ENCODE results near the gene NT5C3A. TPM values are rescaled to one million over a fixed set of nuclear protein-coding genes. Genes with fewer than 3 reads are reported as not detected.

NT5C3A gene
- total and polyA plus RNA-seq, 2 of the 13 experiments (the other 11 are each of a cell fraction or from before 2014, with no cell fraction given): 16.9 to 34.0 TPM

DNA sequence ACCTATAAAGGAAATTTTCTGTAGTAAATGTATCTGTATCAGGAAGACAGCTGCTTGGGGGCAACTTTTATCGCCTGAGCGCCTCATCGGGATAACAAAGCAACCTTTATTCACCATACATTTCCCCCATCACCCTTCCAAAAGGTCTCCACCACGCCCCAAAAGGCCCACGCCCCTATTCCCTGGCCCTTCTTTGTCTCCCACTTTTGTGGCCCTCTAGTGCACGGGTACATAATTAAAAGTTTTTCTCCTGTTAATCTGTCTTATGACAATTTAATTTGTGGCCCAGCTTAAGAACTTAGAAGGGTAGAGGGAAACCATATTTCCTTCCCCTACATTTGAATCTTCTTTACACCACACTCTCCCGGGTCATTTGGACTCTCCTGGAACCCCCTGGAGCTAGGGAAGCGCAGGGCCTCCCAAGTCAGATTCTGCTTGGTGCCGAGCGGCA lies 46.0 kb upstream of the NT5C3A start:
- H3K79me2 ChIP-seq (ENCODE audit: insufficient read depth, low read length): peaks cover 48% of the 10 kb centered on the region
- ATAC-seq (peak; percentile 65), DNase-seq (ENCODE audit: low spot score) (no peak), FAIRE-seq (no peak)
- H3K27ac ChIP-seq (ENCODE audit: extremely low read length, insufficient read depth, low read length): peak overlapping the region; percentile 77
- H2AFZ ChIP-seq (ENCODE audit: low read length): no peak overlapping the region
- ChIA-PET POLR2A (interaction anchor here (0.6 to 2.5 kb wide), 5 partner anchors 47 to 613 kb away, joined by 3 to 10 read pairs (median 3); partner anchors contain the start of genes AVL9 and NT5C3A), CTCF (ENCODE audit: low intra/inter-chr PET ratio, low total read pairs) (no interaction called here)
- BruUV-seq (replicated peaks): no TSS peak
- H3K4me1 ChIP-seq (ENCODE audit: insufficient read depth, low read length): peaks cover 55% of the 10 kb centered on the region
- intact Hi-C loops (cut with micrococcal nuclease; ENCODE audit: unreplicated experiment) (loop anchor here (2.0 to 5.0 kb wide), 4 partner anchors 46 to 216 kb away; partner anchors contain the start of genes FKBP9, KBTBD2 and NT5C3A), in situ Hi-C loops (cut with HindIII; ENCODE audit: extremely low pct_ligation_motif_present, low pct_unique_long_range_greater_than_20kb) (no loop called here)
- H3K9me3 ChIP-seq (ENCODE audit: low read length): no peaks in the 10 kb centered on the region
- H3K4me2 ChIP-seq (ENCODE audit: low read depth, low read length): peak overlapping the region; percentile 97
- 0% methylated on average over 8 of the region's 10 CpGs for WGBS (ENCODE audit: low lambda C conversion rate)
- H3K9ac ChIP-seq (ENCODE audit: insufficient read depth, low read depth, low read length): peak overlapping the region; percentile 85
- peak overlapping the region; percentile 85 to 88 (median 87) for H3K4me3 ChIP-seq (replicated peaks in 1 of 3; ENCODE audit: insufficient read depth in 1 of 3, low read depth in 2 of 3, low read length in 3 of 3)
- H3K27me3 ChIP-seq (ENCODE audit: control insufficient read depth in 1 of 2, insufficient read depth in 2 of 2, low read length in 2 of 2): peaks cover 1 to 6% of the 10 kb centered on the region in 2 experiments; a peak in 2 of 5 replicates
- TF ChIP-seq KAT8 (CRISPR knock-in tag; IDR thresholded peaks at IDR 0.05) (0 out of 2 replicates have a peak, but pooled peaks have one; percentile 4), ZNF816 (CRISPR knock-in tag; IDR thresholded peaks at IDR 0.05; ENCODE audit: borderline replicate concordance) (no peak), AGO2 (optimal IDR thresholded peaks at IDR 0.05; ENCODE audit: low read depth, low read length) (no peak), KMT2B (CRISPR knock-in tag; IDR thresholded peaks at IDR 0.05) (peak; percentile 10; the same call in 1 of the 2 replicates), POGZ (CRISPR knock-in tag; IDR thresholded peaks at IDR 0.05) (no peak), CENPT (CRISPR knock-in tag; IDR thresholded peaks at IDR 0.05; ENCODE audit: low read depth) (no peak), KLF11 (CRISPR knock-in tag; IDR thresholded peaks at IDR 0.05) (0 out of 2 replicates have a peak, but pooled peaks have one; percentile 34), MYNN (CRISPR knock-in tag; IDR thresholded peaks at IDR 0.05; ENCODE audit: low read depth) (no peak), HDAC2 (CRISPR knock-in tag; IDR thresholded peaks at IDR 0.05) (peak; percentile 4; the same call in 1 of the 2 replicates), CBX2 (IDR thresholded peaks at IDR 0.05; ENCODE audit: low read depth, low read length) (no peak), CBX2 (CRISPR knock-in tag; IDR thresholded peaks at IDR 0.05; ENCODE audit: low read depth) (no peak), SIN3B (IDR thresholded peaks at IDR 0.05; ENCODE audit: low read length) (no peak)
- TF ChIP-seq, protein P1, sequence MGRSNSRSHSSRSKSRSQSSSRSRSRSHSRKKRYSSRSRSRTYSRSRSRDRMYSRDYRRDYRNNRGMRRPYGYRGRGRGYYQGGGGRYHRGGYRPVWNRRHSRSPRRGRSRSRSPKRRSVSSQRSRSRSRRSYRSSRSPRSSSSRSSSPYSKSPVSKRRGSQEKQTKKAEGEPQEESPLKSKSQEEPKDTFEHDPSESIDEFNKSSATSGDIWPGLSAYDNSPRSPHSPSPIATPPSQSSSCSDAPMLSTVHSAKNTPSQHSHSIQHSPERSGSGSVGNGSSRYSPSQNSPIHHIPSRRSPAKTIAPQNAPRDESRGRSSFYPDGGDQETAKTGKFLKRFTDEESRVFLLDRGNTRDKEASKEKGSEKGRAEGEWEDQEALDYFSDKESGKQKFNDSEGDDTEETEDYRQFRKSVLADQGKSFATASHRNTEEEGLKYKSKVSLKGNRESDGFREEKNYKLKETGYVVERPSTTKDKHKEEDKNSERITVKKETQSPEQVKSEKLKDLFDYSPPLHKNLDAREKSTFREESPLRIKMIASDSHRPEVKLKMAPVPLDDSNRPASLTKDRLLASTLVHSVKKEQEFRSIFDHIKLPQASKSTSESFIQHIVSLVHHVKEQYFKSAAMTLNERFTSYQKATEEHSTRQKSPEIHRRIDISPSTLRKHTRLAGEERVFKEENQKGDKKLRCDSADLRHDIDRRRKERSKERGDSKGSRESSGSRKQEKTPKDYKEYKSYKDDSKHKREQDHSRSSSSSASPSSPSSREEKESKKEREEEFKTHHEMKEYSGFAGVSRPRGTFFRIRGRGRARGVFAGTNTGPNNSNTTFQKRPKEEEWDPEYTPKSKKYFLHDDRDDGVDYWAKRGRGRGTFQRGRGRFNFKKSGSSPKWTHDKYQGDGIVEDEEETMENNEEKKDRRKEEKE (IDR thresholded peaks at IDR 0.05): no peak
- TF ChIP-seq, protein P2, sequence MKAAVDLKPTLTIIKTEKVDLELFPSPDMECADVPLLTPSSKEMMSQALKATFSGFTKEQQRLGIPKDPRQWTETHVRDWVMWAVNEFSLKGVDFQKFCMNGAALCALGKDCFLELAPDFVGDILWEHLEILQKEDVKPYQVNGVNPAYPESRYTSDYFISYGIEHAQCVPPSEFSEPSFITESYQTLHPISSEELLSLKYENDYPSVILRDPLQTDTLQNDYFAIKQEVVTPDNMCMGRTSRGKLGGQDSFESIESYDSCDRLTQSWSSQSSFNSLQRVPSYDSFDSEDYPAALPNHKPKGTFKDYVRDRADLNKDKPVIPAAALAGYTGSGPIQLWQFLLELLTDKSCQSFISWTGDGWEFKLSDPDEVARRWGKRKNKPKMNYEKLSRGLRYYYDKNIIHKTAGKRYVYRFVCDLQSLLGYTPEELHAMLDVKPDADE (CRISPR knock-in tag; IDR thresholded peaks at IDR 0.05): no peak
- TF ChIP-seq, protein P3, sequence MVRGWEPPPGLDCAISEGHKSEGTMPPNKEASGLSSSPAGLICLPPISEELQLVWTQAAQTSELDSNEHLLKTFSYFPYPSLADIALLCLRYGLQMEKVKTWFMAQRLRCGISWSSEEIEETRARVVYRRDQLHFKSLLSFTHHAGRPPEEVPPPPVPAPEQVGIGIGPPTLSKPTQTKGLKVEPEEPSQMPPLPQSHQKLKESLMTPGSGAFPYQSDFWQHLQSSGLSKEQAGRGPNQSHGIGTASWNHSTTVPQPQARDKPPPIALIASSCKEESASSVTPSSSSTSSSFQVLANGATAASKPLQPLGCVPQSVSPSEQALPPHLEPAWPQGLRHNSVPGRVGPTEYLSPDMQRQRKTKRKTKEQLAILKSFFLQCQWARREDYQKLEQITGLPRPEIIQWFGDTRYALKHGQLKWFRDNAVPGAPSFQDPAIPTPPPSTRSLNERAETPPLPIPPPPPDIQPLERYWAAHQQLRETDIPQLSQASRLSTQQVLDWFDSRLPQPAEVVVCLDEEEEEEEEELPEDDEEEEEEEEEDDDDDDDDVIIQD (CRISPR knock-in tag; IDR thresholded peaks at IDR 0.05; ENCODE audit: low read depth): no peak
- H4K20me1 ChIP-seq (ENCODE audit: insufficient read depth, low read length): peaks cover 12% of the 10 kb centered on the region
- H3K36me3 ChIP-seq (replicated peaks in 1 of 2; ENCODE audit: control insufficient read depth in 1 of 2, insufficient read depth in 2 of 2, low read length in 2 of 2): peaks cover under 1 to 6% of the 10 kb centered on the region in 2 experiments; a peak in 4 of 5 replicates

Data from HepG2 (cell line).